GM19467 (cell line): Measurements from ENCODE around the gene OR1F1.
"Not testable (repeated sequence)": the region's sequence is repeated elsewhere in the genome, so short reads cannot be mapped to it uniquely, and the experiment has no call there.

Source experiments
- ATAC-seq: cut with Tn5 transposase; IDR thresholded peaks from one replicate; pipeline ENCODE4 v1.9.1; 2021; ENCODE audit warnings: mild to moderate bottlenecking, moderate library complexity; ENCODE audit not compliant: unreplicated experiment

Gene OR1F1

DNA sequence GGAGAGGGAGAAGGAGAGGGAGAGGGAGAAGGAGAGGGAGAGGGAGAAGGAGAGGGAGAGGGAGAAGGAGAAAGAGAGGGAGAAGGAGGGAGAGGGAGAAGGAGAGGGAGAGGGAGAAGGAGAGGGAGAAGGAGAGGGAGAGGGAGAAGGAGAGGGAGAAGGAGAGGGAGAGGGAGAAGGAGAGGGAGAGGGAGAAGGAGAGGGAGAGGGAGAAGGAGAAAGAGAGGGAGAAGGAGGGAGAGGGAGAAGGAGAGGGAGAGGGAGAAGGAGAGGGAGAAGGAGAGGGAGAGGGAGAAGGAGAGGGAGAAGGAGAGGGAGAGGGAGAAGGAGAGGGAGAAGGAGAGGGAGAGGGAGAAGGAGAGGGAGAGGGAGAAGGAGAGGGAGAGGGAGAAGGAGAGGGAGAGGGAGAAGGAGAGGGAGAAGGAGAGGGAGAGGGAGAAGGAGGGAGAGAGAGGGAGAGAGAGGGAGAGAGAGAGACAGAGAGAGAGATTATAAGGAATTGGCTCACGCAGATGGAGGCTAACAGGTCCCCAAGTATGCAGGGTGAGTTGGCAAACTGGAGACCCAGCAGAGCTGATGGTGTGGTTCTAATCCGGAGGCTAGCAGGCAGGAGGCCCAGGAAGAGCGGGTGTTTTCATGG is 9.8 kb downstream of the OR1F1 start:
- ATAC-seq = not testable (repeated sequence)

DNA sequence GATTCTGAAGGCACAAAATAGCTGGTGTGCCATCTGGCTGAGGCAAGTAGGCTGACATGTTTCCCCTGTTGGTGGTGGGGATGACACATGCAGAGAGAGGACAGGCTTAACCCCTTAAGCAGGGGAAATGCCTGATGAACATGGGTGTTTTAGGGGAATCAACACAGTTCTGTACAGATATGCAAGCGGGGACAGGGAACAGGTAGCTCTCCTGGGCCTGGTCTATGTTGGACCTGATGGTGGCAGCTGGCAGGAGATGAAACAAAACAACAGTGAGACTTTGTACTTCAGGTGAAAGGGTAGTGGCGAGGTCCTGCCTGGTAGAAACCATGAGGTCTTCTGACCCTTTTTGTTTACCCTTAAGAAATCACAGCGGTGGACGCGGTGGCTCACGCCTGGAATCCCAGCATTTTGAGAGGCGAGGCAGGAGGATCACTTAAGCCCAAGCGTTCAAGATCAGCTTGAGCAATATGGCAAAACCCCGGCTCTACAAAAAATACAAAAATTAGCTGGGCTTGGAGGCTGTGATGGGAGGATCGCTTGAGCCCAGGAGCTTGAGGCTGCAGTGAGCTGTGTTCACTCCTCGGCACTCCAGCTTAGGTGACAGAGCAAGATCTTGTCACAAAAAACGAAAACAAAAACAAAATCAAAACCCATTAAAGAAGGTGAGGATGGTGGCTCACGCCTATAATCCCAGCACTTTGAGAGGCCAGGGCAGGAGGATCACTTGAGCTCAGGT is 10.5 kb downstream of the OR1F1 start:
- no peak for ATAC-seq

DNA sequence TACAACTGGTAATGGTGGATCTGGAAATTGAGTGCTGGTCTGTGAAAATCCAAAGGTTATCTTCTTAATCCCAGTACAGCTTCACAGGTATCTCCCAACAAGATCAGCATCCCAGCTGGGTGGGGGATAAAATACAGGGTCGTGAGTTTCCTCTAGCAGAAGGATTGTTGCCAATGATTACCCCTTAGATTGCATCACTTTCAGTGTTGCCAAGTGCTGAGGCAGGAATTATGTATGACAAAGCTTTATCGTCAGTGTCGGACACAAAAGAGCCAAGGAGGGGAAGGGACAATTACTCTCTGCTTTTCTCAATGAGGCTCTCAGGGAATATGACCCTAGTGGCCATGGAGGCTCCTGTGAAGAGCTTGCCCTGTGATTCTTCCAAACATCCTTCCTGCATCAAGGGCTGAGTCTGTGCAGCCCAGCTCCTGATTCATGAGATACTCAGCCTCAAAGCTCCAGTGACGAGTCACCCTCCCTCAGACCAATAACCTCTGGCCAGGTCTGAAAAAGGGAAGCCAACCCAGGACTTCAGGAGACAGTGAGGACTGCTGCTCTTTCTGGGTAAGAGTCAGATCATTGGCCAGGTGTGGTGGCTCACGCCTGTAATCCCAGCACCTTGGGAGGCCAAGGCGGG is 15.0 kb downstream of the OR1F1 start:
- no peak for ATAC-seq

DNA sequence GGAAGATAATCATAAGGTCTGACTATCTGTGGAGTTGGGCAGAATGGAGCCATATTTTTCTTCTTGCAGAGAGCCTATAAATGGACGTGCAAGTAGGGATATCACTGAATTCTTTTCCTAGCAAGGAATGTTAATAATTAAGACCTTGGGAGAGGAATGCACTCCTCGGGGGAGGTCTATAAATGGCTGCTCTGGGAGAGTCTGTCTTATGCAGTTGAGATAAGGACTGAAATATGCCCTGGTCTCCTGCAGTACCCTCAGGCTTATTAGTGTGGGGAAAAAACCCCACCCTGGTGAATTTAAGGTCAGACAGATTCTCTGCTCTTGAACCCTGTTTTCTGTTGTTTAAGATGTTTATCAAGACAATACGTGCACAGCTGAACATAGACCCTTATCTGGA is 17.9 kb downstream of the OR1F1 start:
- ATAC-seq = not testable (repeated sequence)

DNA sequence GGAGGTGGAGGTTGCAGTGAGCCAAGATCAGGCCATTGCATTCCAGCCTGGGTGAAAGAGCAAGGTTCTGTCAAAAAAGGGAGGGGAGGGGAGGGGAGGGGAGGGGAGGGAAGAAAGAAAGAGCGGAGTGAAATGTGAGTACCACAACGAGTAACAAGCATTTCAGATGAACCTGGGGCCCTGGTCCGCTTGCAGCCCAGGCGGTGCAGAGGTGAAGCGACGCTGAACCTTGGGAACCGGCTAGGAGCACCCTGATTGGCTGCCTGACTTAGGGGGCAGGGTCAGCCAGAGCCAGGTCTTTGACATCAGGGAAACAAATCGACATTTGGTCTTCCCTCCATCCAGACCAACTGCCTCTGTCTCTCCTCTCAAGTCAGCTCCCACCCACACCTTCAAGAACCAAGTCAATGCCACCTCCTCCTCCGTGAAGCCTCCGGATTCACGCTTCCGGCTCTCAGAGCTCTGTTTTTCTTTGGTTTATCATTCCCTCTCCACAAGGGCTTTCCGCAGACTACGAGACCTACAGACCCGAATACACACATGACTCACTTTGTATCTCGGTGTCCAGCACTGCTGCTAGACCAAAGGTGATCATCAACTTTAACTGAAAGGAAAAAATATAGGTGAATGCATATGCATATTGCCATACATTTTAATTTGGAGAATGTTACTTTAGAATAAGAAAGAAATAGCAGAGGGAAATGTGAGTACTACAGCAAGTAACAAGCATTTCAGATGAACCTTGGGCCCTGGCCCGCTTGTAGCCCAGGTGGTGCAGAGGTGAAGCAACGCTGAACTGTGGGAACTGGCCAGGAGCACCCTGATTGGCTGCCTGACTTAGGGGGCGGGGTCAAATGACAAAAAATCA is 19.3 kb downstream of the OR1F1 start:
- no peak for ATAC-seq

DNA sequence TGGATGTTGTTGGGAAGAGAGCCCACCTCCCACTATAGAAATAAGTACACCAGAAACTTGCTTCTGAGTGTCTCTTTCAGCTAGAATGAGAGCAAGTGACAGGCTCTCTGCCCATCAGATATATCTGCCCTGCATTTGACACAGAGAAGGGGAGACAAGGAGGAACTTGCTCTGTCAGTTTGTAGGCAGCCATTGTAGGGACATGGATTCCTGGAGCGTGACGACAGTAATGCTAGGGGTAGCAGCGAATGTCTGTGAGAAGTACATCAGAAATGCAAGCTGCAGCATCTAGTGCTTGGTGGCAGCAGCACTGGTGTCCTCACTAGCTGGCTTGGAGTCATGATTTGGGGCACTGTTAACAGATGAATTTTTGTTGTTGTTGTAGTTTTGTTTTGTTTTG is 24.0 kb downstream of the OR1F1 start:
- no peak for ATAC-seq

DNA sequence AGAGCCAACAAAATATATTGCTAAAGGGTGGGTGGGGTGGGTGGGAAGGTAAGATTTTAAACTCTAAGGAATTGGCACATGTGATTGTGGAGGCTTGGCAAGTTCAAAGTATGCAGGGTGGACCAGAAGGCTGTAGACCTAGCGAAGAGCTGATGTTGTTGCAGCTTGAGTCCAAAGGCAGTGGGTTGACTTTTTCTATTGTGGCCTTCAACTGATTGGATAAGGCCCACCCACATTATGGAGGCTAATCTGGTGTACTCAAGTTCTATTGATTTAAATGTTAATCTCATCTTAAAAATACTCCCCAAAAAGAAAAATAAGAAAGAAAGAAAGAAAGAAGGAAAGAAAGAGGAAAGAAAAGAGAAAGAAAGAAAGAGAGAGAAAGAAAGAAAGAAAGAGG is 24.6 kb downstream of the OR1F1 start:
- no peak for ATAC-seq

DNA sequence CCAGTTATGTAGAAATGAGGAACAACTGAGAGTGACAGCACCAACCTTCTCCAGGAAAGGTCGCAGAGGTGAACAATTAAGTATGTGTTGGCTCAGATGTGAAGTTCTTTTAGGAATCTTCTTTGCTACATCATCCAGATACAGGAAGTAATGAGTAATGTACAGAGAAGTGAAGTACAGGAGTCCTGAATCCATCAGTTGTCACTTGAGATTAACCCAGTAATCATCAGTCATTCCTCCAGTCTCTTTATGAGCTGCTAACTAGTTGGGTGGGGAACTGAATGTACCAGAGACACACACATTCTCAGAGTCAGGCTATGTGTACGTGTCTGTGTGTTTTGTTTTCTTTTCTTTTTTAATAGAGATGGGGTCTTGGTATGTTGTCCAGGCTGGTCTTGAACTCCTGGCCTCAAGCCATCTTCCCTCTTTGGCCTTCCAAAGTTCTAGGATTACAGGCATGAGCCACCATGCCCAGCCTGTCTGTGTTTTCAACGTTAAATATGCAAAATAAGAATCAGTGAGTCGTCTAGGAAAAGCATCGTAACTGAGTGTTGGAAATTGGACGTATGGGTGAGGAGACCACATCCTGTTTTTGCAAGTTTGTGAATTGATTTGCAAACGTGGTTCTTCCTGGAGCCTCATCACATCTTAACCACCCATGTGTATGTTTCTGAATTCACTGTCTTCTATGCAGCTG is 27.0 kb downstream of the OR1F1 start:
- no peak for ATAC-seq

DNA sequence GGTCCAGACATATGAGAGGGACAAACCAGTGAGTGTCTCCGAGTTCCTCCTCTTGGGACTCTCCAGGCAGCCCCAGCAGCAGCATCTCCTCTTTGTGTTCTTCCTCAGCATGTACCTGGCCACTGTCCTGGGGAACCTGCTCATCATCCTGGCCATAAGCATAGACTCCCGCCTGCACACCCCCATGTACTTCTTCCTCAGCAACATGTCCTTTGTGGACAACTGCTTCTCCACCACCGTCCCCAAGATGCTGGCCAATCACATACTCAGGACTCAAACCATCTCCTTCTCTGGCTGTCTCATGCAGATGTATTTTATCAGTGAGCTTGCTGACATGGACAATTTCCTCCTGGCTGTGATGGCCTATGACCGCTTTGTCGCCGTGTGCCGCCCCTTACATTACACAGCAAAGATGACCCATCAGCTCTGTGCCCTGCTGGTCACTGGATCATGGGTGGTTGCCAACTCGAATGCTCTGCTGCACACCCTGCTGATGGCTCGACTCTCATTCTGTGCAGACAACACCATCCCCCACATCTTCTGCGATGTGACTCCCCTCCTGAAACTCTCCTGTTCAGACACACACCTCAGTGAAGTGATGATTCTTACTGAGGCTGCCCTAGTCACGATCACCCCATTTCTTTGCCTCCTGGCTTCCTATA is 27.7 kb downstream of the OR1F1 start:
- ATAC-seq = no peak

DNA sequence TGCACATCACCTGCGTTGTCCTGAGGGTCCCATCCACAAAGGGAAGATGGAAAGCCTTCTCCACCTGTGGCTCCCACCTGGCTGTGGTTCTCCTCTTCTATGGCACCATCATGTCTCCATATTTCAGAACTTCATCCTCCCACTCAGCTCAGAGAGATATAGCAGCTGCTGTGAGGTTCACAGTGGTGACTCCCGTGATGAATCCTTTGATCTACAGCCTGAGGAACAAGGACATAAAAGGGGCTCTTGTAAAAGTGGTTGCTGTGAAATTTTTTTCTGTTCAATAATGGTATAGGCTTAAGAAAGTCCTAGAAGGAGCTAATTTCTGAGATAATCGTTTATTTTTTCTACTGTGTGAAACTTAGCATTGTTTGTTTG is 28.2 kb downstream of the OR1F1 start:
- no peak for ATAC-seq

DNA sequence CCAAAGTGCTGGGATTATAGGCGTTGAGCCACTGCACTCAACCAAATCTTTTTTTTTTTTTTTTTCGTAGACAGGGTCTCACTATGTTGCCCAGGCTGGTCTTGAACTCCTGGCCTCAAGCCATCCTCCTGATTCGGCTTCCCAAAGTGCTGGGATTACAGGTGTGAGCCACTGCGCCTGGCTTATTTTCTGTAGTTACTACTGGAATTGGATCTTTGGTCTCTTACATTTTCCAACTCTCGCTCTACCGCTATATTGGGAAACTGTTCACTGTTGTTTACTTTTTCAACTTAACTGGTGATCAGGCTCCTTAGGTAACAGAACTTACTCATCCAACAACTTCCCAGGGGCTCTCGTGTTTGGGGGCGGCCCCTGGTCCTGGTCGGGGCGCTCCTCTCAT is 32.8 kb downstream of the OR1F1 start:
- no peak for ATAC-seq

DNA sequence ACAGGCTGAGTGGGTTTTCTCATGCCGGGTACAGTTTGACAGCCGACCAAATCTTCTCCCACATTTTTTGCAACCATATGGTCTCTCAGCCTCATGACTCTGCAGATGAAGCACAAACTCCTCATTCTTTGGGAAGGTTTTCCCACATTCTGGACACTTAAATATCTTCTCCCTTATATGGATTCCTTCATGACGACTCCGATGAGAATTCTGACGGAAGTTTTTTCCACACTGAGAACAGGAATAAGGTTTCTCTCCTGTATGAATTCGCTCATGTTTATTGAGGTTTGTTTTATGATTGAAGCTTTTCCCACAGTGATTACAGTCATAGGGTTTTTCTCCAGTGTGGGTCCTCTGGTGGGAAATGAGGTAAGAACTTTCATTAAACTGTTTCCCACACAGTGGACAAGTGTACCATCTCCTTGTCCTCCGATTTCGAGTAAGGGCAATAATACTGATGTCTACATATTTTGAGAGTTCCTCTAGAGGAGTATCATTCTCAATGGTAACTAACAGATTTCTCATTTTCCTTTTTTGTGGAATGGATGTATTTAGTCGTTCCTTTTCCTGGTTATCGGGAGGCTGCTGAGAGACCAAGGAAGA is 36.0 kb downstream of the OR1F1 start:
- ATAC-seq = no peak

DNA sequence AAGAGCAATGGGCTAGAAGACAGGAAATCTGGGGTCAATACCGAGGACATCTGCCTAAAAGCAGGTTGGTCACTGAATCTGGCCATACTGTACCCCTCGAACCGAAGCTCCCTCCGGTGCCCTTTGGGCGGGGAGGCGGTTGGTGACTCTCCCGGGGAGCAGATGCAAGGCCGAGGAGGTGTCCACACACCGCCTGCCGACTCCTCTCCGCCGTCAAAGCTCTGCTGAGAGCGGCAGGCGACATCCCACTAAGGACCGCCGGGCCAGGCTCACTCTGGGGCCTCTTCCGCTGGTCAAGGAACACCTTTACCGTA is 46.5 kb downstream of the OR1F1 start:
- no peak for ATAC-seq

DNA sequence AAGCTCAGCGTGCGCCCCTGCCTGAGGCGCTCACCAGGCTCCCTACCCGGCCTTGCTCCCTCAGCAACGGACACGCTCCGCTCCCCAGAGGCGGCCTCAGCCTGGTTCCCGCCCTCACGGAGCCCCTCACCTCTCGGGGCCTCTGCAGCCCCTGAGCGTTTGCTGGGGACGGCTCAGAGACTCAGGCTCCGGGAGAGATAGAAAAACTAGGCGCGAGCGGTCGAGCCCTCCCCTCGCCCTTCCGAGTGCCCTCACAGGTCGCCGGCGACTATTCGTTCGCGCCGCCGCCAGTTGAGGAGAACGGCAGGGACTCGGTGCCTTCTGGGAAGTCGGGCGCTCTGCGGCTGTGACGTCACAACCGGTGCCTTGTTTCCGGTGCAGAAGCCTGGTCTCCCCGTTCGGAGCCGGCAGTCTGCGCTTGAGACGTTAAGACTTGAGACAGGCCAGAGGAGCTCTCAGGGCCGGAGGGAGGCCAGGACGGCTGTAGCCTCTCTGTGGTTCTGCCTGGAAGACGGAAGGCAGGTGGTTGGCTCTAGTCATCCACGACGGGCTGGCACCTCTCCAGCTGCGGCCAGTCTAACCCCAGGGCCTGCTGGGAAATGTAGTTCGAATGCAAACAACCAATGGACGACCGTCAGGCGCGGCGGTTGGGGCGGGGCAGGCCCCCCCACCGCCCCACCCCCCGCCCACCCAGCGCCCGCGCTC is 47.0 kb downstream of the OR1F1 start, which contains the start of gene ZNF200:
ZNF200 (minus strand) TSS at position 302 of the 705 bp plus-strand sequence. CDS start 1,403 bp downstream, outside the sequence.
- ATAC-seq = peak; percentile 77

DNA sequence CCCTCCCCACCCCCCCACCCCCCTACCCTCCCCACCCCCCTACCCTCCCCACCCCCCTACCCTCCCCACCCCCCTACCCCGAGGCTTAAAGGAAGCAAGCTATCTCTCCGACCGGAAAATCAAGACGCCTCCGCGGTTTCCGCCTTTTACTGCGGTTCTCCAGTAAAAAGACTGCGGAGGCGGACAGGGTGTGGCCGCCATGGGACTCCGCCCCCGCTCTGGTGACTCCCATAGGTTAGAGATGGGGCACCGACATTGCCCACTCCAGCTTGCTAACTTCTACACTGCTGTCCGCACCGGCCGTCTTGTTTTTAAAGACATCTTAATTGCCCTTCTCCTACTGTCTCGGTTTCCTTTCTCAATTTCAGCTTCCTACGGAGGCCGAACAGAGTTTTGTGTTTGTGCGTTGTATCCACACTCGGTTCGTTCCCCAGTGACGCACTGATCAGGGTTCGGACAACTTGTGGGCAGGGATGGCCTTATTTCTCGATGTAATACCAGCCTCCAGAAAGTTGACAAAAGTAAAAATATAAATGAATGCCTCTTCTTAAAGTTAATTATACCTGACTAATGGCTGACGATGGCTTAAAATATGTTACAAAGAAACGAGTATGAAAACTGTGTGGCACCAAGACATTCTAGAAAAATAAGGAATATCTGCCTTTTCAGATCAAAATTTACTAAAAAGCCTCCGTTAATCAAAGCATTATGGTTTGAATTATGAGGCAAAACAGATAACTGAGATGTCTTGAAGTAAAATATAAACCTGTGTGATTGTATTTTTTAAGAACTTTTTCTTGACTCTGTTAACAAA is 48.1 kb downstream of the OR1F1 start:
- ATAC-seq = no peak

DNA sequence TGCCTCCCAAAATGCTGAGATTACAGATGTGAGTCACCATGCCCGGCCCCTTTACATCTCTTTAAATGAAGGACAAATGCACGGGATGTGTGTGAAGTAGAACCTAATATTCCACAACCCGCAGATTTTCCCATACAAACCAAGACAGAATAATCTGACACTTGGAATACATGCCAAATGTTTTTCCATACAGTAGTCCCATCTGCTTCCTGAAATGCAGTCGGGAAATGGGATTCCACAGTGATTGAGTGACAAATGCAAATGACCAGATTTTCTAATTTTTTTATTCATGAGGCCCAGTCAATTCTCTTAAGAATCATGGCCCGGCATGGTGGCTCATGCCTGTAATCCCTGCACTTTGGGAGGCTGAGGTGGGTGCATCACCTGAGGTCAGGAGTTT is 53.8 kb downstream of the OR1F1 start:
- ATAC-seq = no peak

DNA sequence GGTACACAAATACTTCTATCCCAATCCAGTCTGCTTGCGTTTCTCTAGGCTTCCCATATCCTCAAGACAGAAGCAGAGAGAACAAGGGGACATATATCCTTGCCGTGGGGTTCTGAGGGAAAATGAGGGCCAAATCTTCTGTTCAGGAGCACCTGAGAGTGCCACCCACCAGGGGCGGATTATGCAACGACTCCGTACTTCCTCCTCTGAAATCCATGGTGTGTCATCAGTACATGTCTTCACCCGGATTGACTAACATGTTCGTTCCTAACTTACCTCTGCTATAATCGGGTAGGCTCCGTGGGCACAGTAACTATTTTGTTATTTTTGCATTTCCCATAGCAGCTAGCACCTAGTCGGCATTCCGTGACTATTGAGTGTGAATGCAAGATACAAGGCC is 54.7 kb downstream of the OR1F1 start:
- no peak for ATAC-seq

DNA sequence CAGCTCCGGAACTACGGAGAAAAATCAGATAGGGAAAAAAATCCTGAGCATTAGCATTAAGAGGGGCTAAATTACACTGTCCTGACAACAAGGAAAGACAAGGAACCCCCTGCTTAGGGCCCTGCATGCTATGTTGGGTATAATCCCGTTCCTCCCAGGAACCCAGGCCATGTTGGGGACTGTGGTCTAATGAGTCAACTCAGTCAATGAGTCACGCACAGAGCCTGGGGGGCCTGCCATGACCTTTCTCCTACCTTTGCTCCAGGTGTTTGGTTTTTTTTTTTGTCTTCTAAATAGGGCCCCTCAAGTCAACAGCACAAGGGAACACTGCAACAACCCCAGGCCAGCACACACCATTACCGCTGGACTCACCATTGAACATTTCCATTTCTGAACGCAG is 55.9 kb downstream of the OR1F1 start:
- no peak for ATAC-seq
